ENCODE results near the gene C10orf67.
"Not testable (repeated sequence)": the region's sequence is repeated elsewhere in the genome, so short reads cannot be mapped to it uniquely, and the experiment has no call there.

C10orf67 gene

DNA sequence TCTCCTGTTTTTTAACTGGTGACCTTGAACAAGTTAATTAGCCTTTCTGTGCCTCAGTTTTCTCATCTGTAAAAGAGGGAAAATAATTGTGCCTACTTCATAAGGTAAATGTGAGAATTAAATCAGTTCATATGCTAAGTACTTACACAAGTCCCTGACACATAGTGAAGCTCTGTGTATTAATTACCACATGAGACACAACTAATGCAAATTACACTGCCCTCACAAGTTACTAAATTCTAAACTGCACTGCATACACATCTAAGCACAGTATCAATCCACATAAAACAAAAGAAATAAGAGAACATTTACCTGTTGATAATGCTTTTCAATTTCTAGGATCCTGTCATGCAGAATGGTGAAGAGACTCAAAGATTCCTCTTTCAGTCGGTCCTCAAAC, 22.5 kb downstream of the C10orf67 start:
- DNase-seq: no peak

DNA sequence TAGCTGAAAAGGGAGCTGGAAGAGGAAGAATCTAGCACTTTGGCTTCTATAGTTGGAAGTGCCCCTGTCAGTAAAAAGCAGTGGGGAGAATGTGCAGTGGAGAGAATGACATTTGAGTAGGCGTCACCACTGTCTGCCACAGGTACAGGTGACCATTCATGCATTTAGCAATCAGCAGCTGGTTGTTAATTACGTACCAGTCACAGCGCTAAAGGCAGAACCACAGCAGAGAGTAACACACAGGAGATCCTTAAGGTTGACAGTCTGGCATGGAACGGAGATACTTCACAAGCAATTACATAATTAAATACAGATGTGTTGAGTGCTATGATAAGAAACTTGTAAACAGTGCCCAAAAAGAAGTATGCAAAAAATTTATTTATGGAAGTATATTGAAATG, 24.8 kb downstream of the C10orf67 start:
- no peak for DNase-seq

DNA sequence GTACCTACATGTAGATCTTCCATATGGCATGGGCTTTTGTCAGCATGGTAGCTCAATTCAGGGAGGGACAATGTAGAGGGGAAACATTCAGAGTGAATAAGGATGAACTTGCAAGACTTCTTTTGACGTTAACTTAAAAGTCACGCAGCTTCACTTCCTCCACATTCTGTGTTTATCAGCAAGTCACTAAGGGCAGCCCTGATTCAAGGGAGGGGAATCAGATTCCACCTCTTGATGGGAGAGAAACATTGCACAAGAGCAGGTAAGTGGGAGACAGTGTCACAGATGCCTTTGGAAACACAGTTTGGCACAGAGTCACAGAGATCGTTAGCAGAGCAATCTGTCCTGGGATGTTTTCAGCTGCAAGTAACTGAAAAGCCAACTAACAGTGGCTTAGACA, 26.2 kb downstream of the C10orf67 start:
- no peak for DNase-seq

DNA sequence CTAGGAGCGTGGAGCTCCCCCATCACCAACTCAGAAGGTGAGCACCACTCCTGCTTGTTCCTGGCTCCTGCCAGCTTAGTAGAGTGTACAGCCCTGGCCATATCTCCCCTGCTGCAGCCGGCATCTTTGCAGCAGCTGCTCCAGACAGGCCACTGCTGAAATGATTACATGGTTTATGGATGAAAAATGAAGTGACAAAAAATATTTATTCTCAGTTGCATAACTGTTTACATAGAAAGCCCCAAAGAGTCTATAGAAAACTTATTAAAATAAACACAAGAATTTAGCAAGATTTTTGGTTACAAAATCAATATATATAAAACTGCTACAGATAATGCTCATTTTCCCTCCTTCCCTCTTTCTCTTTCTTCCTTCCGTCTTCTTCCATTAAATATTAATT, 27.2 kb downstream of the C10orf67 start:
- no peak for DNase-seq

DNA sequence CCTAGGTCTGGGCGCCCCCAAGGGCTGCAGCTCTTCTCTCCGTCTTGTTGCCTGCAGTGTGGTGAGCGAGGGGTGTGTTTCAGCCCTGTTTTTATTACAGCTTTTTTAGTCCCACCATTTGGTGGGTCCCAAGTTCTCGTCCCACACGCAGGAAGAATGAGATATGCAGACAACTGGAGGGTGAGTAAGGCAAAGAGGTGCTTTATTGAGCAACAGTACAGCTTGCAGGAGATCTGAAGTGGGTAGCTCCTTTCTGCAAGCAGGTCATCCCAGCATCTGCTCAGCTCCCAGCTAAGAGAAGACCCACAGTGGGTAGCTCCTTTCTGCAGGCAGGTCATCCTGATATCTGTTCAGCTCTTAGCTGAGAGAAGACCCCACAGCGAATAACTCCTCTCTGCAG, 28.2 kb downstream of the C10orf67 start:
- DNase-seq: no peak

DNA sequence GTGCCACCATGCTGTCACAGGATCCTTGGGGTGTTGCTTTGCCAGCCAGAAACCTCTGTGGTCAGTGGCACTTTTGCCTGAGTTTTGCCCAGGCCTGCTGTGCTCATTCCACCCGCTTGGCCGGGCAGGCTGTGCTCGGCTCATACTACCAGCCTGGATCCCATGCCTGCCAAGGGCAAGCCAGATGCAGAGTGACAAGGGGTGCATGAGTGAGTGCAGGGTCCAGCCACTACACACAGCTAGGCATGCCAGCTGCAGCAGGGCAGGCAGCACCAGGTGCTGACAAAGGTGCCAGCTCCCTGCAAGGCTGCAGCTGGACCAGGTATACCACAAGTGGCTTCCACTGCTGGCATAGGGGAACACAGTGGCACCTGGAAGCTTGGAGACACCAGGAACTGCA, 28.6 kb downstream of the C10orf67 start:
- no peak for DNase-seq

DNA sequence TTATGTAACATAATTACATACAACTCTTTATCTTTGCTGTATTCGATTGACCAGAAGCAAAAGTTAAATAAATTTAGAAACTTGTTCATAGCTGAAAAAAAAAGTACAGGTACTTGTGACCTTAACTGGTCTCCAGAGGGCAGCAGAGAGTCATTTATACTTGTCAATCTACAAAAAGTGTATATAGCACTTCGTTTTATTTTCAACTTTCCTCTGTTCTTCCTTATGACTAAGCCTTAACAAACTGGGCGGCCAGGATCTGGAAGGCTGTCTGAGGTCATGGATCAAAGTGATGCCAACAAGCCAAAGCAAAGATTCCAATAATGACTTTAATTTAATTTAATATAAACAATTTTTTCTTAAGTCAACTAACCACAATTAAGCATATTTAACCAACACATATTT, 29.8 kb downstream of the C10orf67 start:
- peak in 1 of 2 experiments; percentile 2 for DNase-seq

DNA sequence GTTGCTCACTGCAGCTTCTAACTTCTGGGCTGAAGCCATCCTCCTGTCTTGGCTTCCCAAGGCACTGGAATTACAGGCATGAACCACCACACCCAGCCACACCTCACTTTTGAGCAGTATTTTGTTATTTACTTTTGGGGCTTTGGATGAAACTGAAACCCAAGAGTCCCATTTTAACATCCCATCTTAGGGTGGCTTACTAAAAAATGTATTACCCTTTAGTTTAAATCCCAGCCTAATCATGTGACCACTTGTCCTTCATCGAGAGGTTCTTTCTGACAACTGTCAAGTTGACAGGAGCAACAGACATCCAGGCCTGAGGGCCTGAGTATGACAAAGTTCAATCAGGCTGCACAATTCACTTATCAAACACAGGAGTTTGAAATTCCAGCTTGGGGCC, 33.6 kb downstream of the C10orf67 start:
- DNase-seq: no peak

DNA sequence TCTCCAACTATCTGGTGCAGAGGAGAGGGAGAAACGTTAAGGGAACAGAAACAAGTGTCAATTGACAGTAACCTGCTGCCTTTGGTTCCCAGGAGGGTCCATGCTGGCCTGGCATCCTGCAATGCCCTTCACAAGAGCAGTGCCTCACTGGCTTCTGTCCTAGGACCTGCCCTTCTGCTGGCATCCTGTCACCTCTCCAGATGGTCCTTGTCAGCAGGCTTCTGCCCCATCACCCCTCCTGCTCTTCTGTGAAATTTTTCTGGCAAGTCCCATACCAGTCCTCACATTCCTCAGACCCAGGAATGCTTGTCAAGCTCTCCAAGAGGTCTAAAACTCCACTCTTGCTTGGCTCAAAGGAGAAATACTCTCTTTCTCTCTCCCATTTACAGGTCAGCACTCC, 34.2 kb downstream of the C10orf67 start:
- no peak for DNase-seq

DNA sequence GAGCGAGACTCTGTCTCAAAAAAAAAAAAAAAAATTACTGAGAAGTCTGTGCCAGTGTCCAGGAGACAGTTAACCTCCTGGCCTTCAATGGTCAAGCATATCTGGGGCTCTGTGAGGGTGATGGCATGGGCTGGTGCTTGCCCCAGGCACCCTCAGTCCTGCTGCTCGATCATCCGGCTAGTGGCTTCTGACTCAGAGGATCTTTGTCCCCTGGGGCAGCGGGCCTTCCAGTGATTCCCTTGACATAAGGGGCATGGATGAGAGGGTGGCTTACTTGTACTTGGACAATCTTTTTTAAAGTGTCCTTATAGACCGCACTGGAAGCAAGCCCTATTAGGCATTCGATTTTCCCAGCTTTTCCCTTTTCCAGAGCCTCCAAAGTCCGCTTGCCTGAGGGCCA, 44.6 kb downstream of the C10orf67 start:
- DNase-seq: not testable (repeated sequence)

DNA sequence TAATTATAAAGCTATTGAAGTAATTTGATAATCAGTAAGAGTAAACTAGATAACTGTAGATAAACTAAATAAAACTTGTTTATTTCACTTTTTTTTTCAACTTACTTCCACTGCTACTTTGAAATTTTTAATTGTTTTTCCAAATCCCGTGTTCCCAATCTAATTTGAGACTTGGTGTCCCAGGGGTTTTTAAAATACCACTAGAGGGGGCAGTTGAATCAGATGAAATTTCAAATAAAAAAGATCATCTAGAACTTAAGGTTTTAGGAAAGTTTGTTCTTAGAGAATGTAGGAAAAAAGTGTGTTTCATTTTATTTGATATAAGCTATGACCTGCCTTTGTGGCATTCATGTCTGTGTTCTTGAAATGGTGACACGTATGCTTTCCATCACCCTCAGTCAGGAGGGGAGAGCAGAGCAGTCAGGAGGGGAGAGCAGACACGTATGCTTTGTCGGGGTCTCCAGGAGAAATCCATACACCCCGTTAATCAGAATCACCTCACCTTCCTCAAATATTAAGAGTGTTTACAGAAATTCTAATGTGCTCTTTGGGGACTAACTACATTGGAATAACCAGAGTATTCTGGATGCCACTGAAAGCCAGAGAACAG, 49.9 kb downstream of the C10orf67 start:
- DNase-seq: no peak

DNA sequence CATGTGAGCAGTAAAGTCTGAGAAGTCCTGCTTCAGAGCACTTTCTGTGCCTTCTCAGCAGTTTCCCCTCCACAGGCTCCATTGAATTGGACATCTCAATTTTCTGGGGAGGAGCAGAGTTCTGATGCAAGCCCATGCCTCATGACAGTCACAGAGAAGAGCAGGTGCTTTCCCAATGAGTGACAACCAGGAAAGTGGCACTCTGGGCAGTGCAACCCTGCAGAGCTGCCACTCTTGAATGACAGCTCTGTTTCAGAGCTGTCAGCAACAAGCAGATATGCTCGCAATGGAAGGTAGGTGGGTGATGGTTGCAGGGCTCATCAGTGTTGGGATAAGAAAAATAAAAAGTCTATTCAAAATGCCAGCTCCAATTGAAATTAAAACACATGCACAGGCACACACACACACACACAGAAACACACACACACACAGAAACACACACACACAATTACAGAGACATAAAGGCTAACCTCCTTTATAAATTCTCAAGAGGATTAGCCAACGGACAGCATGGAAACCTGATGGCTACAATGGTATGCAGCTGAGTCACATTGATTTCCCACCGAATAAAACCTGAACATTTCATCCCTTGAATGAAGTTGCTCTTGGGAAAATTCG, 50.5 kb downstream of the C10orf67 start:
- DNase-seq: no peak

DNA sequence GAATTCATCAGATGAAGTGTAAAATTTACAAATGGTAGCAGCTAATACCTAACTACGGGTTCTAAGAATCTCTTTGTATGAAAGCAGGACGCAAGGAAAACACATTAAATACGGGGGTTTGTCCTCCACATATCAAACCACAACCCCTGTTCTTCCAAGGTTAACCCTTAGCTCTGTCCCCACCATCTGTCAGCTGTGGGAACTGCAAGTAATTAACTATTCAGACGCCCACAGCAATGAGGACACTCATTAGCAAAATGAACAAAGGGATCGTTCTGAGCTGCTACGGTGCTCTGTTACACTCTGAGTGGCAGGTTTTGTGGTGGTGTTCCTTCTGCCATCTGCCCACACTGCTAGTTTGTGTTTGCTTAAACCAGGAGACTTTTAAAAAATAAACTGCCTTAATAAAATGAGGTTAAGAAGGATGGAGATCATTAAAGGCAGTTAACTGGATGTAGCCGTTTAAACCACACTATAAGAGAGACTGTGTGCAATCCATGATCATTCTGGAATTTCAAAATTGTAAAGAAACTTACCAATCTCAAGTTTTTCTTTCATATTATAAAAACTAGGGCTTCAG, 51.4 kb downstream of the C10orf67 start:
- DNase-seq: peak in 1 of 2 experiments; percentile 1

DNA sequence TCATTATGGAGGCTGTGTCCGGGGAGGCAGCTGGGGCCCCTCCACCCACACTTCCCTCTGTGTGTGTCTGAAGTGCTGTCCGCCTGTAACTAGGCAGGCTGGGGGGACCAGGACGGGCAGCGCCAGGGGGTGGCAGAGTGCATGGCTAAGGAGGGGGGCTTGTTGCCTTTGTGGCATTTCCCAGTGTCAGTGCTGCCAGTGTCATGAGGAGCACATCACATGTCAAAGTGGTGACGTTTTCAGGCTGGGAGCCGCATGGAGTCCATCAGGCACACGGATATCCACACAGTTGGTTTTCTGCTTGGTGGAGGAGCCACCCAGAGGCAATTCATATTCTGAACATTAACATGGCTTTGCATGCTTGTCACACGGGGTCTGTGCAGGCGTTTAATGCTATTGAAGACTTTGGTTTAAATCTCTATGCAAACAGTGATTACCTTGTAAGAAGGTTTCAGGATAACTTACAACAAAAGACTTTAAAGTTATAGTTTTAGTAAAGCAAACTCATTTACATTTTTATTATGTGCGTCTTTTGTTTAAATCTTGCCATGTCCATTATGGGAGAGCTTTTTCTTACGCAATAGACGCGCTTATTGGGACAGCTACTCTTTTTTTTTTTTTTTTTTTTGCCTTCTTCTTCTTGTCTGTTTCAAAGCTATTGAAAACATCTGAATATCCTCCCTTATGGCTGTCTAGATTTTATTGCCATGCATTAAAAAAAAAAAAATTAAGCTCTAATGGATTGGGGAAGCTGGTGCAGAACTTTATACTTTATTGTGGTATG, 52.9 kb downstream of the C10orf67 start:
- no peak for DNase-seq

DNA sequence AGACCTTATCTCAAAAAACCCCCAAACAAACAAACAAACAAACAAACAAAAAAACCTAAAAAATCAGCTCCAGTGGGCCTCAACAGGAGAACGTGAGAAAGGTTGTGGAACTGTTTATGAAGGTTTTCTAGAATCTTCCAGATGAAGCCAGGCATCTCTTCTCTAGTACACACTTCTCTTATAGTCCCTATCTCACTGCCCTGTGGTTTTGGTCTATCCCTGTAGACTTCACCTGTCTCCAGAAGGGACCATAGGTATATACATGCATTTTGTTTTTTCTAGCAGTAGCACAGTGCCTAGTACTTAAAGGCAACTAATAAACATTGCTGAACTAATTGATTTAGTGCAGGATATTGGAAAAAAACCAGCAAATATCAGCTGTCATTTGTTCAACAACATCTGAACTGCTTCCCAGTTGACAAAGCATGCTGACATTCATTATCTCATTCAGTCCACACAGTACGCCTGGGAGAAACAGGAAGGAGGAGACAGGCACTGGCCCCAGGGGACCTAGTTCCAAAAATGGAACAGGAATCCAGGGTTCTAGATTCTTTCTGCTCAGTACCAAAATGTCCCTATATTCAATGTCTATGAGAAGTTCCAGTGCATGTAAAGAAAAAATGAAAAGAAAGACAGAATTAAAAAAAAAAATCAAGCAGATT, 59.8 kb downstream of the C10orf67 start:
- no peak for DNase-seq

DNA sequence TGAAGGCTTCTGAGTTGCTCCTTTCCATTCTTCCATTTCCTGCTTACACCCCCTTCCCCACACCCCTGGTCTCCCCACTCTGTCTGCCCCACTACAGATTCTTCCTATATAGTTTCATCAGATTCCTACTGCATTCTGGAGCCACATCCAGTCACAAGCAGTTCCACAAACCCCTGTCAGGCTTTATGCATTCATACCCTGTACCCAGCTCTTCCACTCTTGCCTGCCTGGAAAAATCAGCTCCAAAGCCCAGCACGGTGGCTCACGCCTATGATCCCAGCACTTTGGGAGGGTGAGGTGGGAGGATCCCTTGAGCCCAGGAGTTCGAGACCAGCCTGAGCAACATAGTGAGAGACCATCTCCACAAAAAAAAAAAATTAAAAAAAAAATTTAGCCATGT, 60.4 kb downstream of the C10orf67 start:
- no peak for DNase-seq

DNA sequence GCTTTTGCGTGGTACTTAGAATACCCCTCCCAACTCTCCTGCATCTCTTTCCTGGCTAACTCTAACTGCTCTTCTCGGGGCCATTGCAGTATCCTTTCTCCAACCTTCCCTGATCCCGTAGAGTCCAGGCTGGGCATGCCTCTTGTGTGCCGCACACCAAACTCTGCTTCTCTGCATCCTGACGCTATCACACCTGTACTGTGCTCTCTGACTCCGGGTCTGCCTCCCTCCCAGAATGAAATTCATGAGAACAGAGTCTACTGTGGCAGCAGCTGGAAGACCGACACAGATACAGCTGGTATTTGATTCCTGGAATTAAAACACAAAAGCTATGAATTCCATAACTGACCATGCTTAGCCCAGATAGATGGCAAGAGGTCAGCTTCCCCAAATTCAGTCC, 60.9 kb downstream of the C10orf67 start:
- DNase-seq: no peak

DNA sequence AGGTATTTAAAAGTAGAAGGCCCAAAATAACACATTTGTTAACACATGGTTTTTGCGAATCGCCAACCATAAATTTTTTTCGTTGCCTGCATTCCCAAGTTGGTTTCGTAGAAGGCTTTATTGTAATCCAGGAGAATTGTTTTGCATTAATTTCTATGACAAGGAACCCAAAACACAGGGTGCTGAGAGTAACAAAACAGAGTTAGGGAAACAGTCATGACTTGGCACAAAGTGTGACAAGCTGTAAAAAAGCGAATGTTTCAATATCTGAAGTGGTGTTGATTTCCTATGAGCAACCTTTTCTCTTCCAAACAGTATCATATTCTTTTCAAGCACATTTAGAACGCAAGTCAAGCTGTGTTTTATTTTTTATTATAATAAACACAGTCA, 63.6 kb downstream of the C10orf67 start:
- DNase-seq: no peak

DNA sequence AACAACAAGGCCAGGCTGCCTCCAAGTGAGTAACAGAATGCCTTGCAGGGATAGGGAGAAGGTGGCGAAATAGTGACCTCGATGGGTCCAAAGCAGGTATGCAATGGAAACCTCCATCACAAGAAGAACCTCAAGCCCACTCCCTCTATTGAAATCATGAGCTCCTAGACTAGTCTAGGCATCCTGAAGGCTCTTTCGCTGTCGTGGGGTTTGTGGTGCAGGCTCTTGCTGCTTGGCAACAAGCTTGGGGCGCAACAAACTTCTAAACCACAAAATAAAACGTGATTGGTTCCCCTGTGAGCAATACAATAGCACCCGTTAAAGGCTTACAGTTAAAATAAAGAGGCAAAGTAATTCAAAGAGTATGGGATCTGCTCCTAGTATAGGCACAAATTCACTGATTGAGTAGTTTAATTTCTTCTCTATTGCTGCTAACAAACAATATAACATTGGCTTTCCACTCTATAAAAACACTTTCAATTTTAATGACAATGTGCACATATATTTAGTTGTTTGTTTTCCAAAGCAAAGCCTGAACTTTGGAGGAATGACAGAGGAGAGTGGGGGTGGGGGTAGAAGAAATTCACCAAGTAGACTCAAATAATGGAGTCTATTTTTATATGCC, 64.1 kb downstream of the C10orf67 start:
- DNase-seq: no peak

DNA sequence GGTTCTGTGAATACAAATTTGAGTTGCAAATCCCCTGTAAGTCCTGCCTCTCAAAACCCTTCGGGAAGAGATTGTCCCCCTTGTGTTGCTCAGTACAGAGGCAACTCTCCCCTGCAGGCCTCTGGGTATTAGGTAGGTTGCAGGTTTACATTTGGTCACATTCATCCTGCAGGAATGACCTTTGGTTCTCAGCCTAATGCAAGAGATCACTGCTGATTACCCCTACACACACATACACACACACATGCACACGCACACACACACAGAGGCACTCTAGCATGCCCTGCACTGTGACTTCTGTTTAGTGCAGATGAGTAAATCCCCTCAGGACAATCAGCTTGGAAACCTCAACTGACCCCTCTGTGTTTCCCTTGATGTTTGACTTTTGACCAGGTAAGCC, 69.2 kb downstream of the C10orf67 start:
- DNase-seq: no peak

DNA sequence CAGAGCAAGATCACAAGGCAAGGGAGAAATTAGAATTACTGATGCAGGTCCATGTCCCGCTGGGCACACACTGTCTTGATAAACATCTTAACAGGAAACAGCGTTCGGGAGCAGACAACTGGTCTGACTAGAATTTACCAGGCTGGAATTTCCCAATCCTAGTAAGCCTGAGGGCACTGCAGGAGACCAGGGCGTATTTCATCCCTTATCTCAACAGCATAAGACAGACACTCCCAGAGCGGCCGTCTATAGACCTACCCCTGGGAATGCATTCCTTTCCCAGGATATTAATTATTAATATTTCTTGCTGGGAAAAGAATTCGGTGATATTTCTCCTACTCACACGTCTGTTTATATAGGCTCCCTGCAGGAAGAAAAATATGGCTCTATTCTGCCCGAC, 70.4 kb downstream of the C10orf67 start:
- DNase-seq: not testable (repeated sequence)

DNA sequence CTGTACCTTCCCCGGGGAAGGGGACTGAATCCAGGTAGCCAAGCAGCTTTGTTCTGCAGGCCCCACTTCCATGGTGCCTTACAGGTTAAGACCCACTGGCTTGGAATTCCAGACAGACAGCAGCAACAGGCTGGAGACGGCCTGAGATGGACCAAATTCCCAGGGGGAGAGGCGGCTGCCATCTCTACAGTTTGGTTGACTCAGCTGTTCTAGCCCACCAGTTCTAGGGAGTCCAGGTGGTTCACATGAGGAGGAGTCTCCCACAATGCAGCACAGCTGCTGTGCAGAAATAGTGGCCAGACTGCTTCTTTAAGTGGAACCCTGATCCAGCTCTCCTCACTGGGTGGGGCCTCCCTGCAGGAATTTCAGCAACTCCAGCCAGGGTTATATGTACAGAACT, 74.1 kb downstream of the C10orf67 start:
- DNase-seq: no peak

Measured in NCI-H1930 (cell line).